ENCODE measurements around the gene ST3GAL2.

The ST3GAL2 gene

GRCh38 chr16:70438969-70439862 lies at the start of gene ST3GAL2:
ST3GAL2 (minus strand) TSS chr16:70439100; CDS start chr16:70398530, 40,570 bp downstream.
- peak; percentile 93 for DNase-seq

DNA sequence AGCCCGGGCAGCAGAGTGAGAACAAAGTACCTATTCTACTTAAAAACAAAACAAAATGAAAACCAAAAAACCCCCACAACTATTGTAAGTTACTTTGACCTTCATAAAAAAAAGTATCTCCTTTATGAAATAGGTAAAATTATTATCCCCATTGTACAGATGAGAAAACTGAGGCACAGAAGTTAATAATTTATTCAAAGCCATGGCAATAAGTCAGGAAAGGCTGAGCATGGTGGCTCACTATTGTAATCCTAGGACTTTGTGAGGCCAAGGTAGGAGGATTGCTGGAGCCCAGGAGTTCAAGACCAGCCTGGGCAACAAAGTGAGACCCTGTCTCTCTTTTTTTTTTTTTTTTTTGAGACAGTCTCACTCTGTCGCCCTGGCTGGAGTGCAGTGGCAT lies 46.0 kb upstream of the ST3GAL2 start:
- DNase-seq: no peak

DNA sequence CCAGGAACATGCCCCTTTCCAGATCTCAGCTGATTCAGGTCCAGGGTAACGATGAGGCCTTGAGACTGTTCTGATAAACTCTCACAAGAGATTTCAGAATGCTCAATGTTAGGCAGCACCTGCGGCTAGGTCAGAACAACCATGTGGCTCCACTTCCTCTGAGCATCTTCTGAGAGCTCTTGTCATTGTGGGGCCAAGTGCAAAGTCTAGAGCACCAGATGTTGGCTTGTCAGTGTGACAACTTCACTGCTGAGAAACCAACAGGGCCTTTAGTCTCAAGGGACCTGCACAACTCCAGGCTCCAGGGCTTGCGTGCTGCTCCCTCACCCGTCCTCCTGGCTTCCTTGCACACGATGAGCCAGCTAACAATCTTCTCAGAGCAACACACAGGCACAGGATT lies 44.5 kb upstream of the ST3GAL2 start:
- DNase-seq: no peak

- no peak for DNase-seq
Measured at GRCh38 chr16:70482624-70483023, 43.7 kb upstream of the ST3GAL2 start.

GRCh38 chr16:70481929-70482536 lies 43.1 kb upstream of the ST3GAL2 start:
- no peak for DNase-seq

GRCh38 chr16:70480127-70481105 lies 41.5 kb upstream of the ST3GAL2 start:
- no peak for DNase-seq

DNA sequence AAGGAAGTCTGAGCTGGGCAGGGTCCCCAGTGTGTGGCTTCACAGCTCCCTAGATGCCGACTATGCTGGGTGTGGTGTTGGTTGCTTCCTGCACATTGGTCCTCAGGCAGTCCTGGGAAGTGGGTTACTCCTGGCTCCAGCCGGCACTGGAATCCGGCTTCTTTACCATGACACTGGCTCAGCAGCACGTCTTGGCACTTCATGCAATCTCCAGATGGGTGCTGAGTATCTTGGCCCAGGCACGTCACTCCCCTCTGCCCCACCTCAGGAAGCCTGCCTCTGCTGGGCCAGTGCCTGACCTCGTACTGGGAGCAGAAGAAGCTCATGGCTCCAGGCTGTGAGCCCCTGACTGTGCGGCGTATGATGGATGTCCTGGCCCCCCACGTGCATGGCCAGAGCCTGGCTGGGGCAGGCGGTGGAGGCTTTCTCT lies 40.0 kb upstream of the ST3GAL2 start:
- no peak for DNase-seq

- no peak for DNase-seq
Measured at GRCh38 chr16:70478169-70478568, 39.3 kb upstream of the ST3GAL2 start.

- DNase-seq: no peak
Measured at GRCh38 chr16:70476272-70477020, 37.5 kb upstream of the ST3GAL2 start.

- DNase-seq: no peak
Measured at GRCh38 chr16:70475054-70475871, 36.4 kb upstream of the ST3GAL2 start.

DNA sequence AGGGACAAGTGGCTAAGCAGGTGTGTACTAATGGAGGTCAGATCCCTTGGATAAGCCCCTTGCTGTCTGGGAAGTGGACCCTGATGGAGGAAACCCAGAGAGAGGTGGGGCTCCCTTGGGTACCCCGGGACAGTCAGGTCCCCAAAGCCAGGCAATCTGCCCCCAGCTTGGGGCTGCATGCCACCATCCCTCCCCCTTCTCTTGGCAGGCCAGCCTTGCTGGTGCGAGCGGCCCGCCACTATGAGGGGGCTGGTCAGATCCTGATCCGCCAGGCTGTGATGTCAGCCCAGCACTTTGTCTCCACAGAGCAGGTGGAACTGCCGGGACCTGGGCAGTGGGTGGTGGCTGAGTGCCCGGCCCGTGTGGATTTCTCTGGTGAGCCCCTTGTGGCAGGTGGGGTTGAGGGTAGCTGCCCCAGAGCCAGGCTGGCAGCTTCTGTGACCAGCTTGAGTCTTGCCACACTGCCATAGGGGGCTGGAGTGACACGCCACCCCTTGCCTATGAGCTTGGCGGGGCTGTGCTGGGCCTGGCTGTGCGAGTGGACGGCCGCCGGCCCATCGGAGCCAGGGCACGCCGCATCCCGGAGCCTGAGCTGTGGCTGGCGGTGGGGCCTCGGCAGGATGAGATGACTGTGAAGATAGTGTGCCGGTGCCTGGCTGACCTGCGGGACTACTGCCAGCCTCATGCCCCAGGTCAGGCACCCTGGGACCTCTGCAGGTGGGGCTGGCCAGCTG lies 35.6 kb upstream of the ST3GAL2 start:
- DNase-seq: no peak

GRCh38 chr16:70473446-70474319 lies 34.8 kb upstream of the ST3GAL2 start:
- DNase-seq: no peak

DNA sequence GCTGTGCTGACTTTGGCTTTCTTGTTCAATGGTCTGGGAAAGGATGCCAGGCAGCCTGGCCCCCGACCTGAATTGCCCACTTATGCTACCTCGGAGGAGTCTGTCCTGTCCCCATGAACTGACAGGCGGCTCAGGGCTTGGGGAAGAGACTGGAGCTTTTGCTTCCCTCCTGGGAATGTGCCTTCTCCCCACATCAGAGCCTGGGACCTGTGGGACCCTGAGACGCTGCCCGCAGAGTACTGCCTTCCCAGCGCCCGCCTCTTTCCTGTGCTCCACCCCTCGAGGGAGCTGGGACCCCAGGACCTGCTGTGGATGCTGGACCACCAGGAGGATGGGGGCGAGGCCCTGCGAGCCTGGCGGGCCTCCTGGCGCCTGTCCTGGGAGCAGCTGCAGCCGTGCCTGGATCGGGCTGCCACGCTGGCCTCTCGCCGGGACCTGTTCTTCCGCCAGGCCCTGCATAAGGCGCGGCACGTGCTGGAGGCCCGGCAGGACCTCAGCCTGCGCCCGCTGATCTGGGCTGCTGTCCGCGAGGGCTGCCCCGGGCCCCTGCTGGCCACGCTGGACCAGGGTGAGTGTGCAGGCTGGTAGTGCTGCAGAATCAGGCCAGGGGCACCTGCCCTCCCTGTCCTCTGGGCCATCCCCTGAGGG lies 34.0 kb upstream of the ST3GAL2 start:
- no peak for DNase-seq

DNA sequence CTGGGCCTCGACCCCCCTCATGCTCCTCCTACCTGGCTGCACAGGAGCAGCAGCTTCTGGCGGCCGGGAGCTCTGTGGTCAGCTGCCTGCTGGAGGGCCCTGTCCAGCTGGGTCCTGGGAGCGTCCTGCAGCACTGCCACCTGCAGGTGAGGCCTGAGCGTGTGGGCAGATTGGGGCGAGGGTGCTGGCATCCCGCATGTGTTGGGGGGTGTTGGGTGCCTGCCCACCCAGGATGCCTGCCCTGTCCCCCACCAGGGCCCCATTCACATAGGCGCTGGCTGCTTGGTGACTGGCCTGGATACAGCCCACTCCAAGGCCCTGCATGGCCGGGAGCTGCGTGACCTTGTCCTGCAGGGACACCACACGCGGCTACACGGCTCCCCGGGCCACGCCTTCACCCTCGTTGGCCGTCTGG lies 32.0 kb upstream of the ST3GAL2 start:
- no peak for DNase-seq

- no peak for DNase-seq
Measured at GRCh38 chr16:70470141-70470926, 31.4 kb upstream of the ST3GAL2 start.

DNA sequence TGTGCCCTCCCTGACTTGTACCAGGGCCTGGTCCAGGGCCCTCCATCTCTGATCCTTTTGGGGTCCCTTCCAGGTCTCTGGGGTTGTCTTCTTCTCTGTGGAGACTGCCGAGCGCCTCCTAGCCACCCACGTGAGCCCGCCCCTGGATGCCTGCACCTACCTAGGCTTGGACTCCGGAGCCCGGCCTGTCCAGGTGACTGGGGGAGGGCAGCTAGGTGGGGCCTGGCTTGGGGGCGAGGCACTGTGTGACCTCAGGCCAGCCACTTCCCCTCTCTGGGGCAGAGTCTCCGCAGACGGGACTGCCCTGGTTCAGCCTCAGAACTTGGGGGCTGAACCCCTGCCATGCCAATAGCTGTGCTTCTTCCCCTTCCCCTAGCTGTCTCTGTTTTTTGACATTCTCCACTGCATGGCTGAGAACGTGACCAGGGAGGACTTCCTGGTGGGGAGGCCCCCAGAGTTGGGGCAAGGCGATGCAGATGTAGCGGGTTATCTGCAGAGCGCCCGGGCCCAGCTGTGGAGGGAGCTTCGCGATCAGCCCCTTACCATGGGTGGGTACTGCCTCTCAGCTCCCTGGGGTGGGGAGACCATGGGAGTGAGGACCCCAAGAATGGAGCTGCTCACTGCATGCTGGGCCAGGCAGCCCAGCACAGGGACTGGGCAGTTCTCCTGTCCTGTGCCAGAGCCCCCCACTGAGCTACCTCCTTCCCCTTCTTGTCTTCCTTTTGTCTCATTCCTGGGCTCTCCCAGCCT lies 30.1 kb upstream of the ST3GAL2 start:
- no peak for DNase-seq

DNA sequence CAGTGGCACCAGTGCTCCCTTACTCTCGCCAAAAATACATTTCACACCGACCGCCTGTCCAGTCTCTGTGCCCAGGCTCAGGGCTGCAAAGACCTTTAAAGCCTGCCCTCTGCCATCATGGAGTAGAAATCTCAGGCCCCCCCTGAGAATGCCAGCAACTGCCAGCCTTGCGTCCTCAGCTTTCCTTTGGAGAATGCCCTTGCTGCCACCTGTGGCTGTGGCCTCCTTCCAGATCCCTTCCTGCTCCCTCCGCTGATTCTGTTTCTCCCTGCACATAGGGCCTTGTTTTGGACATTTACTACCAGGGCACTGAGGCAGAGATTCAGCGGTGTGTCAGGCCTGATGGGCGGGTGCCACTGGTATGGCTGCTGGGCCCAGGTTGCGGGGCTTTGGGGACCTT lies 28.7 kb upstream of the ST3GAL2 start:
- no peak for DNase-seq

DNA sequence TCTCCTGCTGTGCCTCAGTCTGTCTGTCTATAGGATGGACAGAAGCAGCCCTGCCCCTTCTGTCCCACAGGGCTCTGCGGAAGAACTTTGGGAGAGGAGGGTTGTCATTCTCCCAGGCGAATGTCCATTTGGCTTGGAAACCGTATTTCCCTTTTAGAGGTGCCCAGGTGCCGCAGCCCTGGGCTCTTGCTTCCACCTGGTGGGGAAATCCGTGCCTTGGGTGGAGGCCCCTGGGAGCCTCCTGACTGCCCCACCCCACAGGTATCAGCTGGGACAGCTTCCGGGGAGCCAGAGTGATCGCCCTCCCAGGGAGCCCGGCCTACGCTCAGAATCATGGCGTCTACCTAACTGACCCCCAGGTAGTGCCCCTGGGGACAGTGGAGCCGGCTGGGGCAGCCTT lies 28.2 kb upstream of the ST3GAL2 start:
- no peak for DNase-seq
